GM19395 (cell line): ENCODE results near the gene CUTA.
A peak's percentile ranks its signal among the peaks of the same experiment; 100 is the strongest.

Source experiments
- ATAC-seq: cut with Tn5 transposase; IDR thresholded peaks from one replicate; pipeline ENCODE4 v1.9.1; 2021; ENCODE audit warnings: mild to moderate bottlenecking, moderate library complexity; ENCODE audit not compliant: unreplicated experiment

The CUTA gene

GRCh38 chr6:33439956-33440648, 22.2 kb upstream of the CUTA start:
- ATAC-seq, result no peak

- ATAC-seq, result no peak
These were observed 21.2 kb upstream of the CUTA start for GRCh38 chr6:33438978-33439594.

GRCh38 chr6:33437666-33438065, 19.8 kb upstream of the CUTA start:
- ATAC-seq, result no peak

GRCh38 chr6:33434961-33435360, 17.1 kb upstream of the CUTA start:
- no peak for ATAC-seq

- ATAC-seq, result no peak
These were observed 15.8 kb upstream of the CUTA start for GRCh38 chr6:33433544-33434191.

GRCh38 chr6:33433001-33433543, 15.2 kb upstream of the CUTA start:
- ATAC-seq, result no peak

GRCh38 chr6:33432546-33432945, 14.6 kb upstream of the CUTA start:
- ATAC-seq, result no peak

- ATAC-seq, result no peak
These were observed 14.1 kb upstream of the CUTA start for GRCh38 chr6:33431880-33432541.

GRCh38 chr6:33430991-33431879, 13.3 kb upstream of the CUTA start:
- no peak for ATAC-seq

- no peak for ATAC-seq
These were observed 12.4 kb upstream of the CUTA start for GRCh38 chr6:33430334-33430733.

- no peak for ATAC-seq
These were observed 11.8 kb upstream of the CUTA start for GRCh38 chr6:33429750-33430052.

- no peak for ATAC-seq
These were observed 11.3 kb upstream of the CUTA start for GRCh38 chr6:33428966-33429749.

- no peak for ATAC-seq
These were observed 10.5 kb upstream of the CUTA start for GRCh38 chr6:33428224-33428965.

- no peak for ATAC-seq
These were observed 9.8 kb upstream of the CUTA start for GRCh38 chr6:33427585-33428223.

- ATAC-seq, result no peak
These were observed 8.9 kb upstream of the CUTA start for GRCh38 chr6:33426590-33427511.

- peak; percentile 40 for ATAC-seq
These were observed 8.0 kb upstream of the CUTA start for GRCh38 chr6:33425668-33426577.
